ENCODE measurements around the gene SMIM3.

The SMIM3 gene

DNA sequence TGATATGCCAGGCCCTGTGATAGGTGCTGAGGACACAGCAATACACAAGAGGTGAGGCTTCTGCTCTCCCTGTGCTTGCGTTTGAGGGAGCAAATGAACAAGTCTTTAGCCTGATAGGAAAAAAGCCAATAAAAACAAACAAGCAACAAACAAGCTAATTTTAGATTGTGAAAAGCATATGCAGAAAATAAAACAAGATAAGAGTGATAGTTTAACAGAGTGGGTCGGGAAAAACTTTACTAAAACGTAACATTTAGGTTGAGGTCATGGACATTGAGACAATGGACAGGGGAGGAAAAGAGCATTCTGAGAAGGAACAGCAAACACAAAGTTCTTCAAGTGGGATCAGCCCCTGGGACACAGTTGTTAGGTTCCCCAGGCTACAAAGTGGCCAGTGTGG, 4.3 kb downstream of the SMIM3 start:
- TF ChIP-seq, protein P1, sequence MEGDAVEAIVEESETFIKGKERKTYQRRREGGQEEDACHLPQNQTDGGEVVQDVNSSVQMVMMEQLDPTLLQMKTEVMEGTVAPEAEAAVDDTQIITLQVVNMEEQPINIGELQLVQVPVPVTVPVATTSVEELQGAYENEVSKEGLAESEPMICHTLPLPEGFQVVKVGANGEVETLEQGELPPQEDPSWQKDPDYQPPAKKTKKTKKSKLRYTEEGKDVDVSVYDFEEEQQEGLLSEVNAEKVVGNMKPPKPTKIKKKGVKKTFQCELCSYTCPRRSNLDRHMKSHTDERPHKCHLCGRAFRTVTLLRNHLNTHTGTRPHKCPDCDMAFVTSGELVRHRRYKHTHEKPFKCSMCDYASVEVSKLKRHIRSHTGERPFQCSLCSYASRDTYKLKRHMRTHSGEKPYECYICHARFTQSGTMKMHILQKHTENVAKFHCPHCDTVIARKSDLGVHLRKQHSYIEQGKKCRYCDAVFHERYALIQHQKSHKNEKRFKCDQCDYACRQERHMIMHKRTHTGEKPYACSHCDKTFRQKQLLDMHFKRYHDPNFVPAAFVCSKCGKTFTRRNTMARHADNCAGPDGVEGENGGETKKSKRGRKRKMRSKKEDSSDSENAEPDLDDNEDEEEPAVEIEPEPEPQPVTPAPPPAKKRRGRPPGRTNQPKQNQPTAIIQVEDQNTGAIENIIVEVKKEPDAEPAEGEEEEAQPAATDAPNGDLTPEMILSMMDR (IDR thresholded peaks at IDR 0.05): no peak
- Histone ChIP-seq H3K9me3 (no peaks in the 10 kb centered on the region), H3K4me3 (ENCODE audit: low read depth in 1 of 2, low read length in 1 of 2) (no peak overlapping the region), H3K4me1 (ENCODE audit: control insufficient read depth in 1 of 2, insufficient read depth in 1 of 2, low read depth in 1 of 2, low read length in 1 of 2) (peaks cover 77 to 80% of the 10 kb centered on the region in 2 experiments), H3K27ac (peak overlapping the region; percentile 75), H3K27me3 (no peaks in the 10 kb centered on the region), H3K36me3 (no peaks in the 10 kb centered on the region)

DNA sequence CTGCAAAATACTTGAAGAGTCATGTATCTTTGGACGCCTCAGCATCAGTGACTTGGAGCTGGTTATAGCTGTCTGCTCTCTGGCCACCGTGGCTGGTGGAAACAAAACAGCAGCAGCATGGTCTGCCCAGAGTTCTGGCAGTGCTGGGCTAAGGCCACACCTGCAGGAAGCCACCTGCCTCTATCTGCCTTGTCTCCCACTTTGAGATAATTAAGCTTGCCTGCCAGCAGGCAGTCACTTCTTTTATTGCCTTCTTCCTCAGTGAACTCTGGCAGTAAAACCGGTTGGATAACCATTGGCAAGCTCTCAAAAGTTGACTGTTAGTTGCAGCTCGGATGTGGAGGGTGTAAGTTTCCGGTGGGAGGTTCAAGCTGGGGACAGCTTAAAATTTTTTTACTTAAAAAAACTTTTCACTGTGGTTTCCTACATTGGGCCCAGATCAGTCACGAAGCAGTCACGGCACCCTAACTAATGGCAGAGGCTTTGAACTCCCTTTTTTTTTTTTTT, 4.9 kb downstream of the SMIM3 start:
- Histone ChIP-seq H3K27ac (peak overlapping the region; percentile 75), H3K36me3 (no peaks in the 10 kb centered on the region), H3K9me3 (no peaks in the 10 kb centered on the region), H3K4me3 (ENCODE audit: low read depth in 1 of 2, low read length in 1 of 2) (no peak overlapping the region), H3K4me1 (ENCODE audit: control insufficient read depth in 1 of 2, insufficient read depth in 1 of 2, low read depth in 1 of 2, low read length in 1 of 2) (peaks cover 76 to 80% of the 10 kb centered on the region in 2 experiments), H3K27me3 (no peaks in the 10 kb centered on the region)
- TF ChIP-seq, protein P1 (IDR thresholded peaks at IDR 0.05): no peak

DNA sequence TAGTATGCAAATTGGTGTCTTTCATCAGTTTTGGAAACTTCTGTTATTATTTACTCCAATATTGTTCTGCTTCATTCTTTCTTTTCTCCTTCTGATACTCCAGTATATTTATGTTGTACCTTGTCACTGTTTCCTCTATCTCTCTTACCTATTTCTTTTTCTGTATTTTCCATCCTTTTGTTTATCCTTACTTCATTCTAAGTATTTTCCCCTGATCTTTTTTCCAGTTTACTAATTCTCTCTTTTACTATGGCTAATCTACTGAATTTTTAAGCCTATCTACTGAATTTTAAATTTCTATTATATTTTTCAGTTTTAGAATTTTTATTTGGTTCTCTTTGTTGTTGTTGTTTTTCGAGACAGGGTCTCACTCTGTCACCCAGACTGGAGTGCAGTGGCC, 7.4 kb downstream of the SMIM3 start:
- H3K36me3 ChIP-seq: no peaks in the 10 kb centered on the region
- H3K4me1 ChIP-seq (ENCODE audit: control insufficient read depth in 1 of 2, insufficient read depth in 1 of 2, low read depth in 1 of 2, low read length in 1 of 2): peaks cover 79 to 83% of the 10 kb centered on the region in 2 experiments
- no peak overlapping the region for H3K27ac ChIP-seq
- TF ChIP-seq, protein P1 (IDR thresholded peaks at IDR 0.05): no peak
- no peaks in the 10 kb centered on the region for H3K27me3 ChIP-seq
- H3K9me3 ChIP-seq: no peaks in the 10 kb centered on the region
- H3K4me3 ChIP-seq (ENCODE audit: low read depth in 1 of 2, low read length in 1 of 2): no peak overlapping the region

DNA sequence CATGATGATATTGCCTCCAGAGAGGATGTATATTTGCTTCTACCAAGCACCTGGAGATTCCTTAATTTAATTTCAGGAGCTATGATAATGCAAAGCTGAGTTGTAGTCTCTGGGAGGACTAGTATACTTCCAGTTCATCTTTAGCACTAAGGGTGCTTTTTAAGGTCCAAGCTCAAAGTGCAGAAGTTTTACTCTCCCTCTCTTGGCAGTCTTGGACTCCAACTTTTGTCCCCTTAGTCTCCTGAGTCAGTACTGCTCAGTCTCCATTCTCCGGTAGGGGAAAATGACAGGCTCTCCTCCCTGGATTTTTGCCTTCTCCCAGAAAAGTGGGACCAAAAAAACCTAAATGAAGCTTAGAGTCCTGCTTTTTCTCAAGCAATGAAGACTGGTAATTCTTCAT, 8.3 kb downstream of the SMIM3 start:
- TF ChIP-seq, protein P1 (IDR thresholded peaks at IDR 0.05): no peak
- Histone ChIP-seq H3K4me1 (ENCODE audit: control insufficient read depth in 1 of 2, insufficient read depth in 1 of 2, low read depth in 1 of 2, low read length in 1 of 2) (peaks cover 70 to 74% of the 10 kb centered on the region in 2 experiments), H3K9me3 (no peaks in the 10 kb centered on the region), H3K27me3 (no peaks in the 10 kb centered on the region), H3K36me3 (no peaks in the 10 kb centered on the region), H3K27ac (peak overlapping the region; percentile 70), H3K4me3 (ENCODE audit: low read depth in 1 of 2, low read length in 1 of 2) (no peak overlapping the region)

DNA sequence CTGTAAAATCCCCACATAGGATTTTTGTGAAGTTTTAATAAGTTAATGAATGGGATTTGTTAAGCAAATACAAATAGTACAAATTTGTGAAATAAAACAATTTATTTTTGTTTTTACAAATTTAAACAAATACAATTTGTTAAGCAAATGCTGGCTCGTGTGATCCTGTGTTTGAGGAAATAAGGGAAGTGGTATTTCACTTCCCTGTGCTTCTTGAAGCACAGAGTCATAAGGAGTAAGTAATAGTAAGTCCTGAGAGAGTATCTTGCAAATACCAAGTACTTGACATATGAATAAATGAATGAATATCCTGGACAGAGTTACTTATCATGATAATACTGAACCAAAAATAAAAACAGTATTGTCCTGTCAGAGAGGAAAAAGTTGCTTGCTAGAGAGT, 9.1 kb downstream of the SMIM3 start:
- H3K4me1 ChIP-seq (ENCODE audit: control insufficient read depth in 1 of 2, insufficient read depth in 1 of 2, low read depth in 1 of 2, low read length in 1 of 2): peaks cover 63 to 66% of the 10 kb centered on the region in 2 experiments
- no peak overlapping the region for H3K4me3 ChIP-seq (ENCODE audit: low read depth in 1 of 2, low read length in 1 of 2)

More for the DNA sequence above, 9.1 kb downstream of the SMIM3 start:
- Histone ChIP-seq H3K27me3 (no peaks in the 10 kb centered on the region), H3K27ac (peak overlapping the region; percentile 70), H3K9me3 (no peaks in the 10 kb centered on the region), H3K36me3 (no peaks in the 10 kb centered on the region)
- TF ChIP-seq, protein P1 (IDR thresholded peaks at IDR 0.05): no peak

Data from neutrophil (primary cell).